Measurements from ENCODE around the gene SPATC1L. TPM values are rescaled to one million over a fixed set of nuclear protein-coding genes. Genes with fewer than 3 reads are reported as not detected.
A peak's percentile ranks its signal among the peaks of the same experiment; 100 is the strongest.
"Not testable (repeated sequence)": the region's sequence is repeated elsewhere in the genome, so short reads cannot be mapped to it uniquely, and the experiment has no call there.

SPATC1L gene
- polyA plus RNA-seq, 2 of the 4 experiments (the other 2 are of a cell fraction): 0.14 TPM; not detected in 1

DNA sequence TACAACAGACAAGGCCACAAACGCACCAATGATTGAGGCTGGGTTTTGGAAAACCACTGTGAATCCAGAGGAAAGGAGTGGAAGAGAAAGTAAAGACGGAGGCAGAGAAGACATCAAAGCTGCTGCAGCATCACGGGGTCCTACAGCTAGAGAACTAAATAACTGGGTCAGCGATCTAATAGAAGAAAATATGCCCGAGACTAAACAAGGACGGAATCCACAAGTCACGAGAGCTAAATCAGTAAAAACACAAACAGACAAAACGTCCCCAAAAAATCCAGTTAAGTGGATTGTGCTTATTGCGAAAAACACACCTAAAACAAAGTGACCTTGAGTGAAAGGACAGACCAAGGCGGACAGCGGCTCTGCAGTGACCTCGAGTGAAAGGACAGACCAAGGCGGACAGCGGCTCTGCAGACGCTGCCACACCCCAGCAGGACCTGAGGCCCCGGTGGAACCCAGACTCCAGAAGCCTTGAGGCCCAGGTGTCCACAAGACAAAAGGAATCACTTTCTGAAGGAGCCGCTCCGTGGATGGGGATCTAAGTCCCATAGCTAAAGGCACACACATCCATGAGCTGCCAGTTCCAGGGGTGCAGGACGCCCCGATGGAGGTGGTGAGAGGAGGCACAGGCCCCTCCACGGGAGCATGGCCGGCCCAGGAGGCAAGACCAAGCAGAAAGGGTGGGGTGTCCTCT is 34.9 kb downstream of the SPATC1L start:
- POLR2A ChIA-PET: no interaction called here
- Histone ChIP-seq H3K4me2 (no peak overlapping the region), H3K27ac (no peak overlapping the region), H3K4me1 (no peaks in the 10 kb centered on the region), H3K9me3 (no peaks in the 10 kb centered on the region), H3K4me3 (no peak overlapping the region)
- CTCF ChIA-PET: interaction anchor here (1.2 to 1.8 kb wide), 4 partner anchors 8 to 179 kb away, joined by 3 to 7 read pairs (median 5); no protein-coding TSS in a partner anchor
- 74% methylated on average over 21 of the region's 22 CpGs for WGBS (ENCODE audit: missing lambda C conversion rate)
- ATAC-seq (no peak), FAIRE-seq (no peak), DNase-seq (ENCODE audit: low read depth in 1 of 2, low spot score in 1 of 2) (no peak)
- no peak for TF ChIP-seq CBX8 (IDR thresholded peaks at IDR 0.05)
- TF ChIP-seq TFCP2L1 (CRISPR knock-in tag; IDR thresholded peaks at IDR 0.05): no peak
- TF ChIP-seq POLR2A (IDR thresholded peaks at IDR 0.05; ENCODE audit: low read length): no peak
- TF ChIP-seq MYC (IDR thresholded peaks at IDR 0.05; ENCODE audit: borderline replicate concordance, low read length): no peak
- no peak for TF ChIP-seq CBX2 (IDR thresholded peaks at IDR 0.05; ENCODE audit: borderline replicate concordance, low read depth)
- no peak for TF ChIP-seq EHMT2 (IDR thresholded peaks at IDR 0.05; ENCODE audit: low read depth)
- TF ChIP-seq JUNB (IDR thresholded peaks at IDR 0.05): no peak
- no peak for TF ChIP-seq NPAS2 (CRISPR knock-in tag; IDR thresholded peaks at IDR 0.05; ENCODE audit: borderline replicate concordance)
- TF ChIP-seq RAD21 (conservative IDR thresholded peaks at IDR 0.05 in 1 of 2, IDR thresholded peaks at IDR 0.05 in 1 of 2): no peak
- TF ChIP-seq CHD4 (IDR thresholded peaks at IDR 0.05; ENCODE audit: borderline replicate concordance): no peak
- TF ChIP-seq ZNF302 (CRISPR knock-in tag; IDR thresholded peaks at IDR 0.05): no peak

DNA sequence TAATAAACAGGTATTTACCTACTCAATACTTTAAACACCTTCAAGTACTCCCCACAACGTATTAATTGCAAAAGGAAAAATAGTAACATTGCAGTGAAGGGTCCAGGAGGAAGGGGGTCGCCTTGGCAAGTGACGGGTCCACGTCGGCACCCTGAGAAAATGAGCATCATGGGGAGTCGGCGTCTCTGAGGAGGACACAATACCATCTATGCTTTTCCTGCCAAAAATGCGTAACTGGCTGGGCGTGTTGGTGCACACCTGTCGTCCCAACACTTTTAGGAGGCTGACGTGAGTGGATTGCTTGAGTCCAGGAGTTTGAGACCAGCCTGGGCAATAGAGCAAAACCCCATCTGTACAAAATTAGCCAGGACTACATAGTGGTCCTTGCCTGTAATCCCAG is 36.2 kb downstream of the SPATC1L start:
- Histone ChIP-seq H3K9me3 (no peaks in the 10 kb centered on the region), H3K4me1 (no peaks in the 10 kb centered on the region), H3K4me3 (no peak overlapping the region), H3K27ac (no peak overlapping the region), H3K4me2 (no peak overlapping the region)
- no peak for DNase-seq (ENCODE audit: low read depth in 1 of 2, low spot score in 1 of 2)
- FAIRE-seq: no peak
- ChIA-PET CTCF (interaction anchor here (0.8 to 1.8 kb wide), 3 partner anchors 11 to 54 kb away, joined by 4 to 9 read pairs (median 5); no protein-coding TSS in a partner anchor), POLR2A (no interaction called here)
- 87% methylated on average over 11 of the region's 11 CpGs for WGBS (ENCODE audit: missing lambda C conversion rate)
- no peak for ATAC-seq
- TF ChIP-seq, protein P1, sequence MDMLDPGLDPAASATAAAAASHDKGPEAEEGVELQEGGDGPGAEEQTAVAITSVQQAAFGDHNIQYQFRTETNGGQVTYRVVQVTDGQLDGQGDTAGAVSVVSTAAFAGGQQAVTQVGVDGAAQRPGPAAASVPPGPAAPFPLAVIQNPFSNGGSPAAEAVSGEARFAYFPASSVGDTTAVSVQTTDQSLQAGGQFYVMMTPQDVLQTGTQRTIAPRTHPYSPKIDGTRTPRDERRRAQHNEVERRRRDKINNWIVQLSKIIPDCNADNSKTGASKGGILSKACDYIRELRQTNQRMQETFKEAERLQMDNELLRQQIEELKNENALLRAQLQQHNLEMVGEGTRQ (IDR thresholded peaks at IDR 0.05): no peak

DNA sequence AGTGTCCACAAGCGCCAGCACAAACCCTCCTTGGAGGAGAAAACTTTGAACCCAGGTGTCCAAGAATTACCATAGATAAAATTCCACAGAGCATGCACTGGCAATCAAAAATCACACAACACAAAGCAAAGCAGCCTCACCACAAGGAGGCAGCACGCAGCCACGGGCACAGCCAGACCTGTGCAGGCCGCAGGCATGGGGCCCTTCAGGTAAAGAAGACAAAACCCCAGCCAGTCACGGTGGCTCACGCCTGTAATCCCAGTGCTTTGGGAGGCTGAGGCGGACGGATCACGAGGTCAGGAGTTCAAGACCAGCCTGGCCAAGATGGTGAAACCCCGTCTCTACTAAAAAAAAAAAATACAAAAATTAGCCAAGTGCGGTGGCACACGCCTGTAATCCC is 36.8 kb downstream of the SPATC1L start:
- FAIRE-seq, POLR2A ChIA-PET, H3K9me3 ChIP-seq, H3K4me1 ChIP-seq, H3K4me3 ChIP-seq, H3K4me2 ChIP-seq, H3K27ac ChIP-seq: not testable (repeated sequence)
- 33% methylated on average over 12 of the region's 12 CpGs for WGBS (ENCODE audit: missing lambda C conversion rate)
- ATAC-seq (peak in 1 of 2 experiments; percentile 77; a peak in 3 of 6 replicates), DNase-seq (ENCODE audit: low read depth in 1 of 2, low spot score in 1 of 2) (peak; percentile 49 to 70)
- CTCF ChIA-PET: interaction anchor here (0.8 to 1.8 kb wide), 6 partner anchors 12 to 71 kb away, joined by 3 to 9 read pairs (median 4); no protein-coding TSS in a partner anchor
- TF ChIP-seq RAD21 (conservative IDR thresholded peaks at IDR 0.05 in 1 of 2, IDR thresholded peaks at IDR 0.05 in 1 of 2) (peak; percentile 51 to 64), SMC3 (IDR thresholded peaks at IDR 0.05) (0 out of 3 replicates have a peak, but pooled peaks have one; percentile 33)
- TF ChIP-seq, protein P2, sequence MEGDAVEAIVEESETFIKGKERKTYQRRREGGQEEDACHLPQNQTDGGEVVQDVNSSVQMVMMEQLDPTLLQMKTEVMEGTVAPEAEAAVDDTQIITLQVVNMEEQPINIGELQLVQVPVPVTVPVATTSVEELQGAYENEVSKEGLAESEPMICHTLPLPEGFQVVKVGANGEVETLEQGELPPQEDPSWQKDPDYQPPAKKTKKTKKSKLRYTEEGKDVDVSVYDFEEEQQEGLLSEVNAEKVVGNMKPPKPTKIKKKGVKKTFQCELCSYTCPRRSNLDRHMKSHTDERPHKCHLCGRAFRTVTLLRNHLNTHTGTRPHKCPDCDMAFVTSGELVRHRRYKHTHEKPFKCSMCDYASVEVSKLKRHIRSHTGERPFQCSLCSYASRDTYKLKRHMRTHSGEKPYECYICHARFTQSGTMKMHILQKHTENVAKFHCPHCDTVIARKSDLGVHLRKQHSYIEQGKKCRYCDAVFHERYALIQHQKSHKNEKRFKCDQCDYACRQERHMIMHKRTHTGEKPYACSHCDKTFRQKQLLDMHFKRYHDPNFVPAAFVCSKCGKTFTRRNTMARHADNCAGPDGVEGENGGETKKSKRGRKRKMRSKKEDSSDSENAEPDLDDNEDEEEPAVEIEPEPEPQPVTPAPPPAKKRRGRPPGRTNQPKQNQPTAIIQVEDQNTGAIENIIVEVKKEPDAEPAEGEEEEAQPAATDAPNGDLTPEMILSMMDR (IDR thresholded peaks at IDR 0.05): peak; percentile 44
- TF ChIP-seq, protein P3, sequence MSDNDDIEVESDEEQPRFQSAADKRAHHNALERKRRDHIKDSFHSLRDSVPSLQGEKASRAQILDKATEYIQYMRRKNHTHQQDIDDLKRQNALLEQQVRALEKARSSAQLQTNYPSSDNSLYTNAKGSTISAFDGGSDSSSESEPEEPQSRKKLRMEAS (IDR thresholded peaks at IDR 0.05): 0 out of 2 replicates have a peak, but pooled peaks have one; percentile 30

DNA sequence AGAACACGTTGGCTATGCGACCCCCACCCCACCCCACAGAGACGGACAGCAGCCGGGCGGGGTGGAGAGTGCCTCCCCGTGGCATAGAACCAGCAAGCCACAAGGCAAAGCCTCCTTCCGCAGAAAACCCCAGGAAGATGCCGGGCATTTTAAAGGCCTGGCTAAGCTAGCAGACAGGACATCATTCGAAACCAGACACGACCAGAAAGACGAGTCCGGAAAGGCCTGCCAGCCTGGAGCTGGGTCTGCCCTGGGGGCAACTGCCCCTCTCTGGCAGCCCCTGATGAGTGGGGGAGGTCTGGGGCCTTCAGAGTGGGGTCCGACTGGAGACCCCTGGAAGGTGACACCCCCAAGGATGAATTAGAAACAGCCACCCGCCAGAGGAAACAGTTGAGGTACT is 37.4 kb downstream of the SPATC1L start:
- POLR2A ChIA-PET: no interaction called here

More for the DNA sequence above, 37.4 kb downstream of the SPATC1L start:
- CTCF ChIA-PET: interaction anchor here (0.7 to 1.8 kb wide), 6 partner anchors 12 to 81 kb away, joined by 3 to 9 read pairs (median 4); partner anchors contain the start of gene LSS
- ATAC-seq: no peak
- DNase-seq (ENCODE audit: low read depth in 1 of 2, low spot score in 1 of 2): no peak
- no peak overlapping the region for H3K4me3 ChIP-seq
- no peak overlapping the region for H3K27ac ChIP-seq
- FAIRE-seq: no peak
- H3K4me1 ChIP-seq: no peaks in the 10 kb centered on the region
- WGBS (ENCODE audit: missing lambda C conversion rate): 58% methylated on average over 7 of the region's 14 CpGs
- no peak for TF ChIP-seq GATA3 (IDR thresholded peaks at IDR 0.05; ENCODE audit: borderline replicate concordance)
- TF ChIP-seq SMC3 (IDR thresholded peaks at IDR 0.05): no peak
- TF ChIP-seq CHD4 (IDR thresholded peaks at IDR 0.05; ENCODE audit: borderline replicate concordance): no peak
- TF ChIP-seq MAZ (IDR thresholded peaks at IDR 0.05; ENCODE audit: borderline replicate concordance, low read depth, low read length): no peak
- no peak for TF ChIP-seq POLR2AphosphoS2 (conservative IDR thresholded peaks at IDR 0.05; ENCODE audit: low read length)
- no peak for TF ChIP-seq TP53 (CRISPR knock-in tag; IDR thresholded peaks at IDR 0.05)
- TF ChIP-seq PHF8 (IDR thresholded peaks at IDR 0.05; ENCODE audit: borderline replicate concordance, low read depth): no peak
- no peak for TF ChIP-seq HOXB13 (CRISPR knock-in tag; IDR thresholded peaks at IDR 0.05; ENCODE audit: low read depth)
- TF ChIP-seq MYC (IDR thresholded peaks at IDR 0.05; ENCODE audit: borderline replicate concordance, low read length): no peak
- no peak for TF ChIP-seq FOSB (CRISPR knock-in tag; IDR thresholded peaks at IDR 0.05)
- no peak for TF ChIP-seq NPAS2 (CRISPR knock-in tag; IDR thresholded peaks at IDR 0.05; ENCODE audit: borderline replicate concordance)
- no peak for TF ChIP-seq KDM1A (IDR thresholded peaks at IDR 0.05; ENCODE audit: low read depth)
- no peaks in the 10 kb centered on the region for H3K9me3 ChIP-seq
- H3K4me2 ChIP-seq: no peak overlapping the region
